GM06990 (cell line): ENCODE measurements around the gene CNTN6.

ENCODE experiments used
- DNase-seq: peaks from one replicate; pipeline ENCODE4 v3.0.0-alpha.2; 2011; ENCODE audit not compliant: insufficient read length; ENCODE audit errors: extremely low read depth
- H3K27me3 ChIP-seq: replicated peaks from 2 replicates; pipeline ENCODE4 v1.6.0; 2011; ENCODE audit warnings: low read length; ENCODE audit not compliant: control insufficient read depth, insufficient read depth
- H3K36me3 ChIP-seq: 2 replicates; pipeline ENCODE4 v1.5.1; 2011; ENCODE audit warnings: low read length; ENCODE audit not compliant: control insufficient read depth, insufficient read depth
- H3K4me3 ChIP-seq: replicated peaks from 2 replicates; pipeline ENCODE4 v1.5.1; 2011; ENCODE audit warnings: low read depth, mild to moderate bottlenecking, control low read depth, low read length
- TF ChIP-seq, protein P1 (sequence below): IDR thresholded peaks from 2 replicates; pipeline ENCODE4 v1.5.1; 2011; ENCODE audit warnings: low read length, control low read depth, mild to moderate bottlenecking, inconsistent platforms; ENCODE audit not compliant: insufficient read depth, poor library complexity, severe bottlenecking

The CNTN6 gene

DNA sequence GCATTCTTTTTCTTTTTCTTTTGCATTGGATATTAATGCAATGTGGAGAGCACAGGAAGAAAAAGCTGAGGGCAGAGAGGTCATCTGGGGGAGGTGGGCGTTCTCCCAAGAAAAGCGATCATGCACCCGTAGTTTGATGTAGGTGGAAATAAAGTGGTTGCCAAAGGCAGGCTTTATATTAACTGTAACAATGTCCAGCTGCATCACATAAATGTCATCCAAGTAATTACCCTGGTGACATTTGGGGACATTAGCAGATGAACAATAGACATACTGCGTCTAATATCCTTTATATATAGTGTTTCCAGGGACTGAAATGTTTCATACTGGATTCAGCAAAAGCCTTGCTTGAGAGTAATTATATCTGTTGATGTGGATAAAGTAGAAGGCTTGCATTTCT, 135.5 kb downstream of the CNTN6 start:
- Histone ChIP-seq H3K4me3 (no peak overlapping the region), H3K27me3 (no peaks in the 10 kb centered on the region), H3K36me3 (no peaks in the 10 kb centered on the region)
- DNase-seq: no peak
- TF ChIP-seq, protein P1, sequence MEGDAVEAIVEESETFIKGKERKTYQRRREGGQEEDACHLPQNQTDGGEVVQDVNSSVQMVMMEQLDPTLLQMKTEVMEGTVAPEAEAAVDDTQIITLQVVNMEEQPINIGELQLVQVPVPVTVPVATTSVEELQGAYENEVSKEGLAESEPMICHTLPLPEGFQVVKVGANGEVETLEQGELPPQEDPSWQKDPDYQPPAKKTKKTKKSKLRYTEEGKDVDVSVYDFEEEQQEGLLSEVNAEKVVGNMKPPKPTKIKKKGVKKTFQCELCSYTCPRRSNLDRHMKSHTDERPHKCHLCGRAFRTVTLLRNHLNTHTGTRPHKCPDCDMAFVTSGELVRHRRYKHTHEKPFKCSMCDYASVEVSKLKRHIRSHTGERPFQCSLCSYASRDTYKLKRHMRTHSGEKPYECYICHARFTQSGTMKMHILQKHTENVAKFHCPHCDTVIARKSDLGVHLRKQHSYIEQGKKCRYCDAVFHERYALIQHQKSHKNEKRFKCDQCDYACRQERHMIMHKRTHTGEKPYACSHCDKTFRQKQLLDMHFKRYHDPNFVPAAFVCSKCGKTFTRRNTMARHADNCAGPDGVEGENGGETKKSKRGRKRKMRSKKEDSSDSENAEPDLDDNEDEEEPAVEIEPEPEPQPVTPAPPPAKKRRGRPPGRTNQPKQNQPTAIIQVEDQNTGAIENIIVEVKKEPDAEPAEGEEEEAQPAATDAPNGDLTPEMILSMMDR: no peak

DNA sequence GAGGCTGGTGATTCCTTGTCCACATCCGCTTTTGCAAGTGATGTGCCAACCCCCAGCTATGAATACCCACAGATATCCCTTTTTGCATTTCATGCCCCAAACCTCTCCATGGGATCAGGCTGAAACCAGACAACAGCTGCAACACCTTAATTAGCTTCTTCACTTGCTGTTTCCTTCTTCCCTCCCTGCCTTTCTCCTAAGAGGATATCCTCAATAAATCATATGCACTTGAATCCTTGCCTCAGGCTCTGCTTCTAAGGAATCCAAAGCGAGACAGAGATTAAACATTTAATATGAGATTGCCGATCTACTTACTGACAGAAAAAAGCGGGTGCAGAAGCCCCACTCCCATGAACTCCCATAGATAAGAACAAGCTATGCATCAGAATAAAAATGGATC, 138.1 kb downstream of the CNTN6 start:
- TF ChIP-seq, protein P1: no peak
- Histone ChIP-seq H3K27me3 (no peaks in the 10 kb centered on the region), H3K36me3 (no peaks in the 10 kb centered on the region), H3K4me3 (no peak overlapping the region)
- no peak for DNase-seq

DNA sequence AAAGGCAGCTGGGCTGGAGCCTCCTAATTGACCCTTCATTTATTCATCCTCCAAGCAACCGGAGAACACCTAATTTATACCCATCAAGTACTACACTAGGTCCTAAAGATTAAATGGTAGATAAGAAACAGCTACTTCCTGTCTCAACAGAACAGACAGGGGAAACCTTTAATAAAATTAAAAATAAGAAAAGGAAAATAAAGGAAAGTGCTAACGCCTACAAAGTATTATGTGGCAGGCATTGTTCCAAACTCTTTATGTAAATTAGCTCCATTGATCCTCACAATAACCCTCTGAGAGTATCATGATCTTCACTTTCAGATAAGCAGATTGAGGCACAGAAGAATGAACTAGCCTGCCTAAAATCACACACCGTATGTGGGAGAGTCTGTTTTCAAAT, 139.5 kb downstream of the CNTN6 start:
- DNase-seq: no peak
- TF ChIP-seq, protein P1: no peak

DNA sequence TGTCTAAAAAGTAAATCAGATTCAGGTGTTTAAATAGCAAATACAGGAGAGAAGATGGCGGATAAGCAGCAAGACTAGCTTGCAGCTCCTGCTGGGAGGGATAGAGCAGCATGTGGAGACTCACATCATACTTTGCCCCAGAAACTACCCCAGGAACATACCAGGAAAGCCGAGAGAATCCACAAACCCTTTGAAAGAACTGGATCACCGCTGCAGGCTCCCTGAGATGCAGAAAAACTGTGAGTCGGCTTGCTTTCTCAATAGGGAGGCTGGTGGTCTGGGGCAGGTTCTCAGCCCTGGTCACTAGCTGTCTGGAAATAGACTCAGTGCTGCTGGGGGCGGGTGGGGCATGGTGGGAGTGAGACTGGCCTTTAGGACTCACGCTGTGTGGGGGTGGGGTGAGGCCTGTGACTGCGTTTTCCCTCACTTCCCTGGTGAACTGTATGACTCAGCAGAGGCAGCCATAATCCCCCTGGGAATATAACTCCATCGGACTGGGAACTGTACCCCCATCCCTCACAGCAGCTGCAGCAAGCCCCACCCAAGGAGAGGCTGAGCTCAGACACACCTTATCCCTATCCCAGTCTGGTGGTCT, 142.8 kb downstream of the CNTN6 start:
- TF ChIP-seq, protein P1: no peak
- H3K36me3 ChIP-seq: no peaks in the 10 kb centered on the region
- H3K4me3 ChIP-seq: no peak overlapping the region
- no peak for DNase-seq
- no peaks in the 10 kb centered on the region for H3K27me3 ChIP-seq

More for the DNA sequence above, 139.5 kb downstream of the CNTN6 start:
- no peaks in the 10 kb centered on the region for H3K27me3 ChIP-seq
- no peak overlapping the region for H3K4me3 ChIP-seq
- no peaks in the 10 kb centered on the region for H3K36me3 ChIP-seq

DNA sequence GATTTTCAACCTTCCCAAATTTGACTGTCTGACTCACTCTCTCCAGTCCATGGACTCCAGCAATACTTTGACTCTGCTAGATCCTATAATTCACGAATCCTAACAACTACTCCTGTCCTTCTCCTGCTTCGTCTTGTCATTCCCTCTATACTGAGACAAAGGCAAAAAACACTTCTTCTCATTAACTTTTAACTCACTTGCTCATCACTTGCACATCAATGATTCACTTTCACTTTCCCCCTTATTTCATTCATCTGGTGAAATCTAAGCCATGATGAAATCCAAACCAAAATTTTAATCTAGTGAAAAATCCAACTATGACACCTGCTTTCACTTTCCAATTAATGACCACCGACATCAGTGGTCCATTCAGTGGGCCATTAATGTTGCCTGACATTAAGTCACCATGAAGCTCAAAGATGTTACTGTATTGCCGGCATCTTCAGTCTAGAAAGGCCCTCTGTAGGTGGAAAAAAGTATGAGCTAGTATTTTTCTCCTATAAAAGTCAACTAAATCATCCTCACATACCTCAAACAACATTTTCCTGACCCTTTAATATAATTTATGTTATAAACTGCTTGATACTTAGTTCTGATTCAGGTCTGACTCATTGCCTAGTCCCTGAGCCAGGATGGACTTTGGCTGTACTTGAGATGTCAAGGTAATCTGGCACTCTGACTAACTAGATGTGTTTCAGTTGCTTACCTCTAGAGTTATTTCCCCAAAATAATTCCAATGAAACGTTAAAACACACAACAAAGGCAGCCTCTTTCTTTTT, 158.6 kb downstream of the CNTN6 start:
- Histone ChIP-seq H3K36me3 (no peaks in the 10 kb centered on the region), H3K27me3 (no peaks in the 10 kb centered on the region), H3K4me3 (no peak overlapping the region)
- TF ChIP-seq, protein P1: no peak
- no peak for DNase-seq
